Measurements from ENCODE around the gene MIF.
"Not testable (repeated sequence)": the region's sequence is repeated elsewhere in the genome, so short reads cannot be mapped to it uniquely, and the experiment has no call there.

MIF gene

DNA sequence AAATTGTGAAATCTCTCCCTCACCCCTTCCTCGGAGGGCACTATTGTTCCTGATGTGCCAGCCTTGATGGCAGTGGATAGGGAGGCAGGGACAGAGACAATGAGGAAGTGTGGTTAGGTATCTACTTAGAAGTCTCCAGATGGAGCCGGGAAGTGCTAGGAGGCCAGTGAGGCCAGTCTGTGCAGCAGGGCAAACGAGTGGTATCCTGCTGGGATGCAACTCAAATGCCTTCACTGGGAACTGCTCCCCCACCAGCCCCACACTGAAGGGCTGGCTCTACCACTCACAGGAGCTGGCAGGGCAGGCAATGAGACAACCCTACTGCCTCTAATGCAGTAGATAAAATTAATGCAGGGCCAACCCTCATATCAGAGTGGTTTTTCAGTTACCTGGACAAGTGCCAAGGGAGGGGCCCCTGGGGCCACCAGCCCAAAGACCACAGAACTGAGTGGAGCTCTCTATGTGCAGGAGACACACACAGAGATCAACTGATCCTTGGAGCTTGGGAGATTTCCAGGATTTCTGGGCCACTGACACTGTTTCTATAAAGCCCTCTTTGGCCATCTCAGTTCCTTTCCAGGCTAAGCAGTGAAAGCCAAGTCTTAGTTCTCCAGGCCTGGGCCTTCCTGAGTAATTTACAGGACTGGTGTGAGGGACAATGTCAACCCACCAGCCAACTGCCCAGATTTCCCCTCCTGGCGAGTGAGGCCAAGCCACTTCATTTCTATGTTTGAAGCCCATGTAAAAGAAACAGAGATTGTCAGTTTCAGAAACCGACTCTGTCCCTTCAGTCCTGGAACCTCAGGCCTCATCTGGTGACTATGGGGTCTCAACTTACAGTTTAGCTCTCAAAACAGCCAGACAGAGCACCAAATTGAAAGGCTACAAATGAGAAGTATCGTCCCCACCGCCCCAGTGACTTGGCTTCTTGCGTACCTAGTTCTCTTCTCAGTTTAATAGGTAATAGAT, 4.1 kb downstream of the MIF start:
- DNase-seq (ENCODE audit: low read depth), result no peak
- no peak overlapping the region for H3K4me3 ChIP-seq (ENCODE audit: low read depth, low read length)

DNA sequence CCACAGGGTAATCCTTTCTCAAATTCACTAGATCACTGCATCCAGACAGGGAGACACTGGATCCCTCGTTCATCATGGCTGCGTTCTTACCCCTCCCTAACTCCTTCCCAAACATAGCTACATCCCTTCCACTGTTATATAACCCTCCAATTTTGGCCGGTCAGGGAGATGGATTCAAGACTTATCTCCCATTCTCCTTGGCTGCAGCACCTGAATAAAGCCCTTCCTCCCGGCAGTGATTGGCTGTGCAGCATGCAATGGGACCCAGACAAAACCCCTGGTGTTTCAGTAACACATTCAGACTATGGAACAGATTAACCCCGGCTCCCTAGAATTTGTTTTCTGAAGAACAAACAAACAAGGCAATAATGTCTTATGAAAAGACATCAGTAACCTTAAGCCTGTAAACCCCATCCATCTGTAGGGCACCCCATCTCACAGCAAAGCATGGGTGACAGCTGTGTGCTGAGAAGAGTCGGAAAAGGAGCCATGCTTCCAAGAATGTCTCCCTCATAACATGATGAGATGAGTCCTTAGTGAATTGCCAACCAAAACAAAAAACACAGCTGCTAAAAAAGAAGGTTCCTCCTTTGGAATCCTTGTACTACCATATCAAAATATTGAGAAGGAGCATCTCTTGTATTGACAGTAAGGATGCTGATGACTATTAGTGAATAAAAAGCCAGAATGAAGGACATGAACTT, 5.0 kb downstream of the MIF start:
- DNase-seq (ENCODE audit: low read depth), result no peak
- H3K4me3 ChIP-seq (ENCODE audit: low read depth, low read length), result no peak overlapping the region

DNA sequence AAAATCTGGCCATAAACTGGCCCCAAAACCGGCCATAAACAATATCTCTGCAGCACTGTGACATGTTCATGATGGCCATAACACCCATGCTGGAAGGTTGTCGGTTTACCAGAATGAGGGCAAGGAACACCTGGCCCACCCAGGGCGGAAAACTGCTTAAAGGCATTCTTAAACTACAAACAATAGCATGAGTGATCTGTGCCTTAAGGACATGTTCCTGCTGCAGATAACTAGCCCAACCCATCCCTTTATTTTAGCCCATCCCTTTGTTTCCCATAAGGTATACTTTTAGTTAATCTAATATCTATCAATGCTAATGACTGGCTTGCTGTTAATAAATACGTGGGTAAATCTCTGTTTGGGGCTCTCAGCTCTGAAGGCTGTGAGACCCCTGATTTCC, 6.0 kb downstream of the MIF start:
- DNase-seq (ENCODE audit: low read depth); H3K4me3 ChIP-seq (ENCODE audit: low read depth, low read length): not testable (repeated sequence)

DNA sequence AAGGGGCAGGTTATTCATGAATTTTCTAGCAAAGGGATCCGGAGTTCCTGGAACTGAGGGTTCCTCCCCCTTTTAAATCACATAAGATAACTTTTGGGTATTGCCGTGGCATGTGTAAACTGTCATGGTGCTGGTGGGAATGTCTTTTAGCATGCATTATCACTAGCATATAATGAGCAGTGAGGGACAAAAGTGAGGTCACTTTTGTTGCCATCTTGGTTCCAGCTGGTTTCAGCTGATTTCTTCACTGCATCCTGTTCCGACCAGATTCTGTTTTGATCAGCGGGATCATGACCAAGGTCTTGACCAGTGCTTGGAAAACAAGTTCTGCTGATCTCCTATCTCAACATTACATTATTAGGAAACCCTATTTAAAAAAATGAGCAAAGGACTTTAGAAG, 7.4 kb downstream of the MIF start:
- H3K4me3 ChIP-seq (ENCODE audit: low read depth, low read length), result no peak overlapping the region
- no peak for DNase-seq (ENCODE audit: low read depth)

DNA sequence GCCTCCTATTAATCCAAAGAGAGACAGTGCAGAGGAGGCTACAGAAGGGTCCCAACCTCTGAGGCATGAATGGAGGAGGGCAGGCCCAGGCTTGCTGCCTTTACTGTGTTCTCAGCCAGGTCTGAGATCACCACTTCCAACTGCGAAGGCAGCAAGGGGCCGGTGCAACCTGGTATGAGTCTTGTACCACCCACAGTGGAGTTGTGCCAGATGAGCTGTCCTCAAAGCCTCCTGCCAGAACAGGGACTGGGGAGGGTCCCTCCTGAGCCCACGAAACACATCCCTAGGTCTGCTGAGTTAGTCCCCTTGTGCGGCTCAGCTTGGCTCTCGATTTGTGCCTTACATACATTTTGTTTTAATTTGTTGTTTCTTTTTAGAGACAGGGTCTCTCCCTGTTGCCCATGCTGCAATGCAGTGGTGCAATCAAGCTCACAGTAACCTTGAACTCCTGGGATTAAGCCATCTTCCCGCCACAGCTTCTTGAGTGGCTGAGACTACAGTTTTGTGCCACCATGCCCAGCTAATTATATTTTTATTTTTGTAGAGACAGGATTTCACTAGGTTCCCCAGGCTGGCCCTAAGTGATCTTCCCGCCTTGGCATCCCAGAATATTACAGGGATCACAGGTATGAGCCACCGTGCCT, 9.3 kb downstream of the MIF start:
- H3K4me3 ChIP-seq (ENCODE audit: low read depth, low read length), result no peak overlapping the region
- no peak for DNase-seq (ENCODE audit: low read depth)

DNA sequence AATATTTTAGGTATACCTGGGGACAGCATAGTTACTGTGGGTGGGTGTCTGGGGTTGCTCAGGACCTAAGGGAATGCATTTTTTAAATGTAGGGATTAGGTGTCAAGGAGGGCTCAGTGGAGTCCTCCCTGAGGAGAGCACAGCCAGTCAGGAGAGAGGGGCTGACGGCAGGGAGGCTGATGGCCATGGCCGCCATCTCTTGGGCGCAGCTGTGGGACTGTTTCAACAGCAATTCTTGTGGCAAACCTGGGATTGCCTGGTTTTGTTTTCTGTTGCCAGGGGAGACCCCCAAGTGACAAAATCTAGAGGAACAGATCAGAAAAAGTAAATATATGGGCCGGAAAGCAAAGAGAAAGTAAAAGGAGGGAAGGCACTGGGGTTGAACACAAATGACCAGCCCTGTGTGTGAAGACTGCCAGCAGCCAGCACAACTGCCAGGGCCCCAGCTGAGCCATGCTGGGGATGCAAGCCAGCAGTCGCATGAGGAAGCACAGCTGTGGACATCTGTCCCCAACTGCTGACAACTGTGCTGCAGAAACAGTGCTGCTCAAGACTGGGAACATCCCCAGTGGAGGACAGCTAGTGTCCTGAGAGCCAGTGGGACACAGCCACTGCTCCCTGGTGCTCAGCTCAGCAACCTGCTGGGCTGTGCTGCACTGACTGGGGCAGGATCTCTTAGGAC, 10.5 kb downstream of the MIF start:
- H3K4me3 ChIP-seq (ENCODE audit: low read depth, low read length), result no peak overlapping the region
- DNase-seq (ENCODE audit: low read depth), result no peak

DNA sequence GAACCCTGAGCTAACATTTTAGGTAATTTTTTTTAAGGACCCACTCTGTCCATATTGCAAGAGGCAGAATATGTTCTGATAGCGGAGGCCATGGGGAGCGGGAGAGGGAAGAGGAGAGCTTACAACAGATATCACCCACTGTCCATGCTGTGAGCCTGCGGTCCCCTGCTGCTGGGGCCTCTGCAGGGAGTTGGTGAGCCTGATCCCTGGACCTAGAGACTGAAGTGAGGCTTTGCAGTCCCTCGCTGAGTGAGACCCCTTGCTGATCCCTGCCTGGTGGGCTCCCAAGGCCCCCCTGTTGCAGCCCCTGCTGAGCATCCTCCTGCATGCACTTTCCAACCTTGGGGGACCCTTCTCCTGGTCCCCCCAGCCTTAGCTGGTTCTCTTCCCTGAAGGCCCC, 12.5 kb downstream of the MIF start:
- no peak for DNase-seq (ENCODE audit: low read depth)
- no peak overlapping the region for H3K4me3 ChIP-seq (ENCODE audit: low read depth, low read length)

DNA sequence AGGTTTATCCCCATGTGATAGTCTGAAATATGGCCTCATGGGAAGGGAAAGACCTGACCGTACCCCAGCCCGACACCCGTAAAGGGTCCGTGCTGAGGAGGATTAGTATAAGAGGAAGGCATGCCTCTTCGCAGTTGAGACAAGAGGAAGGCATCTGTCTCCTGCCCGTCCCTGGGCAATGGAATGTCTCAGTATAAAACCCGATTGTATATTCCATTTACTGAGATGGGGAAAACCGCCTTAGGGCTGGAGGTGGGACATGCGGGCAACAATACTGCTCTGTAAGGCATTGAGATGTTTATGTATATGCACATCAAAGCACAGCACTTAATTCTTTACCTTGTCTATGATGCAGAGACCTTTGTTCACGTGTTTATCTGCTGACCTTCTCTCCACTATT, 13.2 kb downstream of the MIF start:
- not testable (repeated sequence) for H3K4me3 ChIP-seq (ENCODE audit: low read depth, low read length); DNase-seq (ENCODE audit: low read depth)

DNA sequence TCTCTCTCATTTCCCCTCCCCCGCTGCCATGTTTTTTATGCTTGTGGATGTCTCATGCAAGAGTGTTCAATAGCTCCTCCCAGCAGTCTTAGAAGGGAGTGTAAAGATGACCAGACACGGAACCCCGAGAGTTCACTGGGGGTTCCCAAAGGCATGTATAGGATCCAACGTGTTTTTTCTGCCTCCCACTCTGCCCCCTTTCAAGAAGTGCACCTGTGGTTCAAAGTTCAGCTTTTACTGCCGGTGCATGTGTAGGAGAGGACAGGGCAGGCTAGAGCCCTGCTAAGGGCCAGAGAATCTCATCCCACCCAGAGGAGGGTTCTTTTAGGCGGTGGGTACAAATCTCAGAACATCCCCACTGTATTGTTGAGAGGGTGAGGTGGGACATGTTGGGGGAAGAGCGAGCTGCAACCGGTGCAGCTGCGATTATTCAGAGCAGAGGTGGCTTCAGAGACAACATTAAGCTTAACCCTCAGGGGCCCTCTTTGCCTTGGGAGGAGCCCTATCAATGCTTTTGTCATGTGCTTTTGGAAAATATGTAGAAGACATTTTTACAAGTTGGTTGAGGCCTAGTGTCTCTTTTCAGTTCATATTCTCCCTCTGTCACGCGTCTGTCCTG, 14.5 kb downstream of the MIF start:
- no peak overlapping the region for H3K4me3 ChIP-seq (ENCODE audit: low read depth, low read length)
- no peak for DNase-seq (ENCODE audit: low read depth)

DNA sequence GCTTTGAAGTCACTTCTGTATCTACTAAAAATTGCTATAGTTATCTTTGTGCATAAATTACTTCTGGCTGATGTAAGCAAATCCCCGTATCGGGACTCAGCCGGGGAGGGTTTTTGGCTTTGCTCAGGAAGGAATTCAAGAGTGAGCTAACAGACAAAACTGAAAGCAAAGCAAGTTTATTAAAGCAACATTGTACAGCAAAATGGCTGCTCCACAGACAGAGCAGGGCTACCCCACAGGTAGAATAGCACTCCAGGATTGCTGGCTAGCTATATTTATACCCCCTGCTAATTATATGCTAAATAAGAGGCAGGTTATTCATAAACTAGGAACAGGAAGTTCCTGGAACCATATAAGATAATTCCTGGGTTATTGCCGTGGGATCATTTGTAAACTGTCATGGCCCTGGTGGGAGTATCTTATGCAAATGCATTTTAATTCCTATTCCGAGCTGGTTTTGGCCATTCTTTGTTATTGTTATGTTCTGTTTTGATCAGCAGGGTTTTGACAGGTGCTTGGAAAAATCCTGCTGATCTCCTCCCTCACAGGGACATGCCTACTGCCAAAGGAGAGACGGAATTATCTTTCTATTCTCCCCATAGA, 15.2 kb downstream of the MIF start:
- H3K4me3 ChIP-seq (ENCODE audit: low read depth, low read length), result no peak overlapping the region
- no peak for DNase-seq (ENCODE audit: low read depth)

DNA sequence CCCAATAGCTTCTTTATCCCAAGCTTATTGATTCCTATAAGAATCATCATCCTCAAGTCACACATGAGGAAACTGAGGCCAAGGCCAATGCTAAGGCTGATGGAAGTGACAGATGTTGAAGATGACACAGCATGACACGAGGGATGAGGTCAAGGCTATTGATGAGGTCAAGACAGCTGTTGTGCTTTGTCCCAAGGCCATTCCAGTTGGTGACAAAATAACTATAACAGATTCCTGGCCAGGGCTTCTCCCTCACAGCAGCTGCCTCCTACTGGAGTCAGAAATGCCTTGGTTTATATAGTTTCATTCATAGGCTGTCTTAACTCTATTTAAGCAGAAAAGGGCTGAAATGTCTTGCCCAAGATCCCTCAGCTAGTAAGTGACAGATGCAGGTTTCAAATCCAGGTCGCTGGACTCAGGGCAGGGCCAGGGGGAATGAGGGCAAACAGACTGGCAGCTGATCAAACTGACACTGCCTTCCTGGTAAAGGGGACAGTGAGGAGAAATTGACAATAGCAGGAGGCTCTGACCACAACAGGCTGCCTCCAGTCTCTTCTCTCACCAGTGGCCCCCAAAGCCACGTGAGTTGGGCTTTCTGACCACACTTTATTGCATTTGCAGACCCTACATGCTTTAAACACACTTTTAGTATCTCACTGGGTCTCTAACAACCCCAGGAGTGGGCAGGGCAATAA, 16.5 kb downstream of the MIF start:
- H3K4me3 ChIP-seq (ENCODE audit: low read depth, low read length), result no peak overlapping the region
- DNase-seq (ENCODE audit: low read depth), result no peak

DNA sequence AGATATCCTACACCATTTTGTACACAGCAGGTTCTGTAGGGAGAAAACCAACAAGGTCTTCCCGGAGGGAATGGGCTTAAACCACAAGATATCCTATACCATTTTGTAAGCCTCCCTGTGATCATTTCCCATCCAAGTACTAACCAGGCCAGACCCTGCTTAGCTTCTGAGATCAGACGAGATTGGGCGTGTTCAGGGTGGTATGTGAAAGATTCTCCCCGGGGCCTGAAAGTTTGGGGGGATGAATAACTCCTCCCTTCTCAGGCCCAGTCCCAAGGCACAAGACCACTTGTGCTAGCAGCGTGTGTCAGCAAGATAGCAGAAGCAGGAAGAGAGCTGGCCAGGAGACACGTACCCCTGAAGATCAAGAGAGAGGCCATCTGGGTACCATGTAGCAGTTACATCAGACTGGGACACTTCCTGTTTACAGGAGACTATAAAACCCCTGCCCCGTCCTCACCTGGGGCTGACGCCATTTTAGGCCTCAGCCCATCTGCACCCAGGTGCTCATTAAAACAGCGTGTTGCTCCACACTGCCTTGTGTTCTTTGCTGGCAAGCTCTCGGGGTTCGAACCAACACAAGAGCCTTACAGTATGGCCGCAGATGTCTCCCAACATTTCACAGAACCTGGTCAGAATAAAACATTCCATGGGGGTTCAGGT, 17.3 kb downstream of the MIF start:
- no peak overlapping the region for H3K4me3 ChIP-seq (ENCODE audit: low read depth, low read length)
- no peak for DNase-seq (ENCODE audit: low read depth)

DNA sequence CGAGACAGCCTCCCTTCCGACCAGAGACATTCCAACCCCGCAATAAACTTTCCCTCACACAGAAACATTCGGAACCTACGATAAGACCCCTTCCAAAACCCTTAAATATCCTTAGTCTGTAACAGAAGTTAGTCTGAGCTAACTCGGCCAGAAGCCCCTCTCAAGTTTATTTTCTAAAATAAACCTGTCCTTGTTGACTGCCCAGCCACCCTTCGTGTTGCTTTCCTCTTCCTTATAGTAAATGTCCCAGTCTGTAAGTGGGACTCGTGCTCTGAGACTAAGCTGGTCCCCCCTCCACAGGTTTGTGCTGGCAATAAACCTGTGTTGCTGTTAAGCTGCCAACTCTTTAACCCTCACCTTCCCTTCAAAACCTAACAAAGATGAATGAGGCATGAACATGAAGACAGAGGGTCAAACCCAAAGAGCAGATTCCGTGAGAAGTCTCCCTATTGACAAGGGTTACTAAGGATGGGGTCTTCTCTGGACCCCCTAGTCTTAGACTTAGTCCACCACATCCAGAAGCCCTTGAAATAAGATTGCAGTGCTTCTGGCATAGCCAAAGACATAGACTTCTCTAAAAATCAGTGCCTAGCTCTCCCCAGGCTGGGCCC, 18.2 kb downstream of the MIF start:
- no peak for DNase-seq (ENCODE audit: low read depth)
- no peak overlapping the region for H3K4me3 ChIP-seq (ENCODE audit: low read depth, low read length)

DNA sequence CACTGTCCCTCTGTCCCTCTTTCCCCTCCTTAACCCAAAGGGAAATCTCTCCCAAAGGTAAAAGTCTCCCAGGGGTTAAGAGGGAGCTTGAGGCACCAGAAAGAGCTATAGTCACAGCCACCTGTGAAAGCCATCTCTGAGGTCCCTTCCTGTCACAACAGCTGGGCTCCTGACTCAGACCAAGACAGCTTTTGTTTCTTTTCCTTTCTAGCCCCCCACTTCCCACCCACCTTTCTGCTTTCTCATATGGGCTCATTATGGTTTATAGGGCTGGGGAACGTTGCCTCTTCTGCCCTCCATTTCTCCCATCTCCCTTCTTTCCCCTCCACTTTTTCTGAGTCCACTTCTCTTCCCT, 19.1 kb downstream of the MIF start:
- DNase-seq (ENCODE audit: low read depth), result no peak
- peak overlapping the region; percentile 68 for H3K4me3 ChIP-seq (ENCODE audit: low read depth, low read length)

DNA sequence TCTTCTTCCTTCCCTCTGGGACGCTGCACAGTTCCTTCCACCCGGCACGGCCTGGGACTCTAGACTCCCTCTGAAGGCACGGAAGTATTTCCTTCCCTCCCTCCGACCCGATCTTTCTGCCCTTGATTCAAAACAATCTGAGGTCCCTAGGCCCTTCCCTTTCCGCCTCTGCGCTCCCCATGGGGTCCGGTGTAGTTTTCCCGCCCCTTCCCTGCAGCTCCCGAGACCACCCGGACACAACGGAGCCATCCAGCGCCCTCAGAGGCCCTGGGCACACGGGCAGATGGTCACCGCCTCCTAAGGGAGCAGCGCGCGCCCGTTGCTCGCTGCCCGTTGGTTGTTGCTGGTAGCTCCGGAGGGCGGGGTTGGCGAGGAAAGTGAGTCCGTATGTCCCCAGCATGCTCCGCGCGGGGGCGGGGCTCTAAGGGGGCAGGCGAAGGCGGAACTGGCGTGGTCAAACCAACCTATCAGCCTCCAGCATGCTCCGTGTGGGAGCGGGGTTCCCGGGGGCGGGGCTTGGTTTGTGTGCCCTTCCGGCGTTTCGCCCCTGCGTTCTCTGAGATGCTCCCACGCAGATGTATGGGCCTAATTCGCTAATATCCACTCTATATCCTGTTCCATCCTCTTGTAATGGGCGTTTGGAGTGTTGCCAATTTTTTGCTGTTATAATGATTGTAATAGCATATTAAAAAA, 19.6 kb downstream of the MIF start:
- peak overlapping the region; percentile 68 for H3K4me3 ChIP-seq (ENCODE audit: low read depth, low read length)
- DNase-seq (ENCODE audit: low read depth), result peak; percentile 95

DNA sequence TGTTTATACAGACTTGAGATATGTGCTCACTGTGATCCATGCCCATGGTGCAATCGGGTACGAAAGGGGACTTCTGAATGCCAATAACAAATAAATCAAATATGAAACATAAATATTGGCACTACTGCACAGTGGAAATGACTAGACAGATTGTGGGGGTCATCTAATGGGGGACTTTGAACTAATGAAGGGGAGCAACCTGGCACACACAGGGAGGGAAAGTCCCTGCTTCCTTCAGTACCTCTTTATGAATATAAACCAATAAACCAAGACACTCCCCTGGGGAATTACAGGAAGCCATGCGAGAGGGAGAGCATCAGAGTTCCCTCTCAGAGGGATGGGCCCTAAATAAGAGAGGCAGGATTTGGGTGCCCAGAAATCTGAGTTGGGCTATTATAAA, 21.1 kb downstream of the MIF start:
- DNase-seq (ENCODE audit: low read depth), result no peak
- no peak overlapping the region for H3K4me3 ChIP-seq (ENCODE audit: low read depth, low read length)

DNA sequence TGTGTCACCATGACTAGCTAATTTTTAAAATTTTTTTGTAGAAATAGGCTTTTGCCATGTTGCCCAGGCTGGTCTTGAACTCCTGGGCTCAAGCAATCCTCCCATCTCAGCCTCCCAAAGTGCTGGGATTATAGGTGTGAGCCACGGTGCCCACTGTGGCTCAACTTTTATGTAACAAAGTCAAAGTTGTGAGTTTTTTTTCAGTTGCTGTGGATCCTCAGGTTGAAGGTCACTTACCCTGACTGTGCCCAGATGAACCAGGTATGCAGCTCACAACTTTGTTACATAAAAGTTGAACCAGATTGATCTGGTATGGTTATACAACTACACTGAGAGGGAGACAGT, 26.1 kb downstream of the MIF start:
- DNase-seq (ENCODE audit: low read depth); H3K4me3 ChIP-seq (ENCODE audit: low read depth, low read length): not testable (repeated sequence)
